ENCODE measurements around the gene FBXL17. TPM values are rescaled to one million over a fixed set of nuclear protein-coding genes. Genes with fewer than 3 reads are reported as not detected.

FBXL17 gene
- total and polyA plus RNA-seq, 2 donors (not counting 1 experiment from before 2014, with no cell fraction given): 7.3 to 40.3 TPM

DNA sequence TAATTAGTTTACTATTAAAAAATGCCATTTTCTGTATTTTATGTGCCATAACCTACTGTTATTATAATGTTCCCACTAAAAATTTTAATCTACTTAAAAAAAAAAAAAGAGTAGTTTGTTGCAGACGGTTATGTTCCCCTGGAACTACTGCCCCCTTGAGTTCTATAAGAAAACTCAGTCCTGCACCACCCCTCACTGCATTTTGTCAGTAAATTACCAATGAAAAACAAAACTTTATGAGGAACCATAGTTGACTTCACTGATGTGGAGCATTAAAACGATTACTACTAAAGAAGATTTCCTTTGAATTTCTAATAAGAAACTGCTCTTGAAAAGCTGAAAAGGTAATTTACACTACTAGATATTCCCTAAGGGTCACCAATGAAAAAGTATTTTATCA, 288.7 kb downstream of the FBXL17 start:
- no peak for DNase-seq
- Mint-ChIP-seq H3K27me3 (no peaks in the 10 kb centered on the region), H3K9me3 (ENCODE audit: insufficient read depth) (no peaks in the 10 kb centered on the region), H3K4me3 (no peak overlapping the region), H3K4me1 (no peaks in the 10 kb centered on the region), H3K27ac (no peak overlapping the region)
- H2AFZ ChIP-seq (ENCODE audit: insufficient read depth, low read depth, low read length, poor library complexity, severe bottlenecking): no peak overlapping the region
- no peak for TF ChIP-seq EZH2 (IDR thresholded peaks at IDR 0.05; ENCODE audit: borderline replicate concordance, insufficient read depth, low read depth, low read length, poor library complexity, severe bottlenecking)
- TF ChIP-seq, protein P1, sequence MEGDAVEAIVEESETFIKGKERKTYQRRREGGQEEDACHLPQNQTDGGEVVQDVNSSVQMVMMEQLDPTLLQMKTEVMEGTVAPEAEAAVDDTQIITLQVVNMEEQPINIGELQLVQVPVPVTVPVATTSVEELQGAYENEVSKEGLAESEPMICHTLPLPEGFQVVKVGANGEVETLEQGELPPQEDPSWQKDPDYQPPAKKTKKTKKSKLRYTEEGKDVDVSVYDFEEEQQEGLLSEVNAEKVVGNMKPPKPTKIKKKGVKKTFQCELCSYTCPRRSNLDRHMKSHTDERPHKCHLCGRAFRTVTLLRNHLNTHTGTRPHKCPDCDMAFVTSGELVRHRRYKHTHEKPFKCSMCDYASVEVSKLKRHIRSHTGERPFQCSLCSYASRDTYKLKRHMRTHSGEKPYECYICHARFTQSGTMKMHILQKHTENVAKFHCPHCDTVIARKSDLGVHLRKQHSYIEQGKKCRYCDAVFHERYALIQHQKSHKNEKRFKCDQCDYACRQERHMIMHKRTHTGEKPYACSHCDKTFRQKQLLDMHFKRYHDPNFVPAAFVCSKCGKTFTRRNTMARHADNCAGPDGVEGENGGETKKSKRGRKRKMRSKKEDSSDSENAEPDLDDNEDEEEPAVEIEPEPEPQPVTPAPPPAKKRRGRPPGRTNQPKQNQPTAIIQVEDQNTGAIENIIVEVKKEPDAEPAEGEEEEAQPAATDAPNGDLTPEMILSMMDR (IDR thresholded peaks at IDR 0.05): no peak
- no peaks in the 10 kb centered on the region for H3K4me1 ChIP-seq (ENCODE audit: control insufficient read depth in 2 of 2, insufficient read depth in 2 of 2, low read length in 2 of 2)
- ChIA-PET CTCF (interaction anchor here (0.5 kb wide), 1 partner anchor 523 kb away, joined by 3 read pairs; no protein-coding TSS in a partner anchor), POLR2A (no interaction called here)
- no peak overlapping the region for H3K4me3 ChIP-seq (ENCODE audit: control extremely low read depth in 1 of 5, extremely low read depth in 1 of 5, insufficient read depth in 1 of 5, low read depth in 2 of 5, low read length in 4 of 5)
- no peaks in the 10 kb centered on the region for H3K36me3 ChIP-seq (replicated peaks in 1 of 2; ENCODE audit: control extremely low read depth in 1 of 2, control insufficient read depth in 1 of 2, extremely low read depth in 1 of 2, insufficient read depth in 2 of 2, low read length in 1 of 2)
- H3K27me3 ChIP-seq (replicated peaks in 1 of 4; ENCODE audit: control extremely low read depth in 1 of 4, control insufficient read depth in 3 of 4, insufficient read depth in 4 of 4, low read length in 3 of 4): no peaks in the 10 kb centered on the region
- H3K9ac ChIP-seq (ENCODE audit: low read length): no peak overlapping the region
- no CpG with 5 or more reads among the region's 2 CpGs for WGBS (ENCODE audit: insufficient coverage)
- no peaks in the 10 kb centered on the region for H3K79me2 ChIP-seq (ENCODE audit: control insufficient read depth, insufficient read depth, low read length)
- no peak for ATAC-seq (ENCODE audit: low read depth)
- no peaks in the 10 kb centered on the region for H4K20me1 ChIP-seq (ENCODE audit: control insufficient read depth, insufficient read depth, low read length, poor library complexity, severe bottlenecking)
- H3K27ac ChIP-seq (ENCODE audit: low read length in 2 of 2): no peak overlapping the region
- H3K4me2 ChIP-seq (replicated peaks; ENCODE audit: low read depth, low read length, poor library complexity, severe bottlenecking): no peak overlapping the region
- intact Hi-C loops (cut with micrococcal nuclease): no loop called here
- H3K9me3 ChIP-seq (ENCODE audit: control extremely low read depth in 1 of 3, control insufficient read depth in 2 of 3, insufficient read depth in 1 of 3, low read length in 2 of 3): no peaks in the 10 kb centered on the region

GRCh38 chr5:108090946-108091345, 291.0 kb downstream of the FBXL17 start:
- Mint-ChIP-seq H3K9me3 (ENCODE audit: insufficient read depth) (no peaks in the 10 kb centered on the region), H3K27ac (no peak overlapping the region), H3K27me3 (no peaks in the 10 kb centered on the region), H3K4me3 (no peak overlapping the region), H3K4me1 (no peaks in the 10 kb centered on the region)
- no peak for ATAC-seq (ENCODE audit: low read depth)
- Histone ChIP-seq H3K9me3 (ENCODE audit: control extremely low read depth in 1 of 3, control insufficient read depth in 2 of 3, insufficient read depth in 1 of 3, low read length in 2 of 3) (no peaks in the 10 kb centered on the region), H3K79me2 (ENCODE audit: control insufficient read depth, insufficient read depth, low read length) (no peaks in the 10 kb centered on the region), H3K36me3 (replicated peaks in 1 of 2; ENCODE audit: control extremely low read depth in 1 of 2, control insufficient read depth in 1 of 2, extremely low read depth in 1 of 2, insufficient read depth in 2 of 2, low read length in 1 of 2) (no peaks in the 10 kb centered on the region), H3K27ac (ENCODE audit: low read length in 2 of 2) (no peak overlapping the region), H3K4me1 (ENCODE audit: control insufficient read depth in 2 of 2, insufficient read depth in 2 of 2, low read length in 2 of 2) (no peaks in the 10 kb centered on the region), H4K20me1 (ENCODE audit: control insufficient read depth, insufficient read depth, low read length, poor library complexity, severe bottlenecking) (no peaks in the 10 kb centered on the region), H3K9ac (ENCODE audit: low read length) (no peak overlapping the region), H3K27me3 (replicated peaks in 1 of 4; ENCODE audit: control extremely low read depth in 1 of 4, control insufficient read depth in 3 of 4, insufficient read depth in 4 of 4, low read length in 3 of 4) (no peaks in the 10 kb centered on the region), H3K4me2 (replicated peaks; ENCODE audit: low read depth, low read length, poor library complexity, severe bottlenecking) (no peak overlapping the region), H3K4me3 (ENCODE audit: control extremely low read depth in 1 of 5, extremely low read depth in 1 of 5, insufficient read depth in 1 of 5, low read depth in 2 of 5, low read length in 4 of 5) (no peak overlapping the region), H2AFZ (ENCODE audit: insufficient read depth, low read depth, low read length, poor library complexity, severe bottlenecking) (no peak overlapping the region)
- CTCF ChIA-PET: no interaction called here
- WGBS (ENCODE audit: insufficient coverage): 89% methylated on average over 2 of the region's 4 CpGs
- DNase-seq: no peak
- intact Hi-C loops (cut with micrococcal nuclease): no loop called here
- POLR2A ChIA-PET: no interaction called here
- TF ChIP-seq EZH2 (IDR thresholded peaks at IDR 0.05; ENCODE audit: borderline replicate concordance, insufficient read depth, low read depth, low read length, poor library complexity, severe bottlenecking): no peak
- TF ChIP-seq, protein P1 (IDR thresholded peaks at IDR 0.05): no peak
